ENCODE data around the gene ARHGAP33. TPM values are rescaled to one million over a fixed set of nuclear protein-coding genes. Genes with fewer than 3 reads are reported as not detected.
A peak's percentile ranks its signal among the peaks of the same experiment; 100 is the strongest.

Gene ARHGAP33
- total and polyA plus RNA-seq, 4 donors, result 13.6 to 183 (median 92.5) TPM

GRCh38 chr19:35739275-35740107, 35.9 kb upstream of the ARHGAP33 start:
- Histone ChIP-seq H3K36me3 (ENCODE audit: control insufficient read depth, insufficient read depth, low read length) (peaks cover 72% of the 10 kb centered on the region), H3K27me3 (ENCODE audit: control insufficient read depth, insufficient read depth, low read length) (no peaks in the 10 kb centered on the region), H3K27ac (ENCODE audit: low read depth, low read length) (no peak overlapping the region), H3K4me3 (ENCODE audit: low read depth, low read length) (peak overlapping the region; percentile 61), H3K4me1 (ENCODE audit: control insufficient read depth, insufficient read depth, low read length) (peaks cover 35% of the 10 kb centered on the region), H3K9me3 (ENCODE audit: control insufficient read depth, insufficient read depth, low read length) (no peaks in the 10 kb centered on the region)
- 79% methylated on average over 25 of the region's 29 CpGs for WGBS (ENCODE audit: insufficient coverage)
- DNase-seq (ENCODE audit: low read depth in 4 of 6, low spot score in 6 of 6), result no peak

- peak overlapping the region; percentile 62 for H3K27ac ChIP-seq (ENCODE audit: low read depth, low read length)
- H3K4me3 ChIP-seq (ENCODE audit: low read depth, low read length), result peak overlapping the region; percentile 61
- peaks cover 66% of the 10 kb centered on the region for H3K36me3 ChIP-seq (ENCODE audit: control insufficient read depth, insufficient read depth, low read length)
- H3K27me3 ChIP-seq (ENCODE audit: control insufficient read depth, insufficient read depth, low read length), result no peaks in the 10 kb centered on the region
- 4% methylated on average over 16 of the region's 16 CpGs for WGBS (ENCODE audit: insufficient coverage)
- peaks cover 40% of the 10 kb centered on the region for H3K4me1 ChIP-seq (ENCODE audit: control insufficient read depth, insufficient read depth, low read length)
- DNase-seq (ENCODE audit: low read depth in 4 of 6, low spot score in 6 of 6), result no peak
- no peaks in the 10 kb centered on the region for H3K9me3 ChIP-seq (ENCODE audit: control insufficient read depth, insufficient read depth, low read length)
Measured at GRCh38 chr19:35740108-35740422, 35.3 kb upstream of the ARHGAP33 start.

GRCh38 chr19:35740423-35741202, 34.8 kb upstream of the ARHGAP33 start:
- DNase-seq (ENCODE audit: low read depth in 4 of 6, low spot score in 6 of 6), result peak; percentile 89 to 99 (median 96)
- Histone ChIP-seq H3K4me3 (ENCODE audit: low read depth, low read length) (peak overlapping the region; percentile 61), H3K9me3 (ENCODE audit: control insufficient read depth, insufficient read depth, low read length) (no peaks in the 10 kb centered on the region), H3K27me3 (ENCODE audit: control insufficient read depth, insufficient read depth, low read length) (no peaks in the 10 kb centered on the region), H3K36me3 (ENCODE audit: control insufficient read depth, insufficient read depth, low read length) (peaks cover 61% of the 10 kb centered on the region), H3K27ac (ENCODE audit: low read depth, low read length) (peak overlapping the region; percentile 87), H3K4me1 (ENCODE audit: control insufficient read depth, insufficient read depth, low read length) (peaks cover 40% of the 10 kb centered on the region)
- 0% methylated on average over 62 of the region's 63 CpGs for WGBS (ENCODE audit: insufficient coverage)

GRCh38 chr19:35741203-35741515, 34.2 kb upstream of the ARHGAP33 start:
- Histone ChIP-seq H3K9me3 (ENCODE audit: control insufficient read depth, insufficient read depth, low read length) (no peaks in the 10 kb centered on the region), H3K4me1 (ENCODE audit: control insufficient read depth, insufficient read depth, low read length) (peaks cover 46% of the 10 kb centered on the region), H3K27ac (ENCODE audit: low read depth, low read length) (peak overlapping the region; percentile 87), H3K4me3 (ENCODE audit: low read depth, low read length) (peak overlapping the region; percentile 61), H3K27me3 (ENCODE audit: control insufficient read depth, insufficient read depth, low read length) (no peaks in the 10 kb centered on the region), H3K36me3 (ENCODE audit: control insufficient read depth, insufficient read depth, low read length) (peaks cover 57% of the 10 kb centered on the region)
- no peak for DNase-seq (ENCODE audit: low read depth in 4 of 6, low spot score in 6 of 6)
- WGBS (ENCODE audit: insufficient coverage), result 0% methylated on average over 10 of the region's 12 CpGs

GRCh38 chr19:35742121-35742724, 33.1 kb upstream of the ARHGAP33 start, which contains the start of gene IGFLR1:
TSS of gene IGFLR1 (minus strand) at chr19:35742452. CDS start at chr19:35741180, 1,272 bp downstream.
- 86% methylated on average over 8 of the region's 9 CpGs for WGBS (ENCODE audit: insufficient coverage)
- Histone ChIP-seq H3K4me3 (ENCODE audit: low read depth, low read length) (no peak within 1 kb of the TSS), H3K36me3 (ENCODE audit: control insufficient read depth, insufficient read depth, low read length) (peaks cover 47% of the 10 kb centered on the region), H3K27me3 (ENCODE audit: control insufficient read depth, insufficient read depth, low read length) (no peaks in the 10 kb centered on the region), H3K4me1 (ENCODE audit: control insufficient read depth, insufficient read depth, low read length) (peaks cover 51% of the 10 kb centered on the region), H3K27ac (ENCODE audit: low read depth, low read length) (no peak within 1 kb of the TSS), H3K9me3 (ENCODE audit: control insufficient read depth, insufficient read depth, low read length) (no peaks in the 10 kb centered on the region)
- no peak for DNase-seq (ENCODE audit: low read depth in 4 of 6, low spot score in 6 of 6)

GRCh38 chr19:35743640-35744429, 31.5 kb upstream of the ARHGAP33 start:
- Histone ChIP-seq H3K27ac (ENCODE audit: low read depth, low read length) (peak overlapping the region; percentile 100), H3K27me3 (ENCODE audit: control insufficient read depth, insufficient read depth, low read length) (no peaks in the 10 kb centered on the region), H3K9me3 (ENCODE audit: control insufficient read depth, insufficient read depth, low read length) (no peaks in the 10 kb centered on the region), H3K4me3 (ENCODE audit: low read depth, low read length) (no peak overlapping the region), H3K36me3 (ENCODE audit: control insufficient read depth, insufficient read depth, low read length) (peaks cover 34% of the 10 kb centered on the region), H3K4me1 (ENCODE audit: control insufficient read depth, insufficient read depth, low read length) (peaks cover 60% of the 10 kb centered on the region)
- DNase-seq (ENCODE audit: low read depth in 4 of 6, low spot score in 6 of 6), result no peak
- 88% methylated on average over 17 of the region's 19 CpGs for WGBS (ENCODE audit: insufficient coverage)

- under 1% methylated on average over 35 of the region's 41 CpGs for WGBS (ENCODE audit: insufficient coverage)
- peak overlapping the region; percentile 94 for H3K4me3 ChIP-seq (ENCODE audit: low read depth, low read length)
- no peaks in the 10 kb centered on the region for H3K27me3 ChIP-seq (ENCODE audit: control insufficient read depth, insufficient read depth, low read length)
- H3K36me3 ChIP-seq (ENCODE audit: control insufficient read depth, insufficient read depth, low read length), result peaks cover 26% of the 10 kb centered on the region
- no peaks in the 10 kb centered on the region for H3K9me3 ChIP-seq (ENCODE audit: control insufficient read depth, insufficient read depth, low read length)
- DNase-seq (ENCODE audit: low read depth in 4 of 6, low spot score in 6 of 6), result peak; percentile 82 to 99 (median 94)
- peak overlapping the region; percentile 100 for H3K27ac ChIP-seq (ENCODE audit: low read depth, low read length)
- H3K4me1 ChIP-seq (ENCODE audit: control insufficient read depth, insufficient read depth, low read length), result peaks cover 64% of the 10 kb centered on the region
Measured at GRCh38 chr19:35744430-35745327, 30.7 kb upstream of the ARHGAP33 start.

- H3K36me3 ChIP-seq (ENCODE audit: control insufficient read depth, insufficient read depth, low read length), result peaks cover 29% of the 10 kb centered on the region
- peak within 1 kb of the TSS; percentile 94 for H3K4me3 ChIP-seq (ENCODE audit: low read depth, low read length)
- H3K9me3 ChIP-seq (ENCODE audit: control insufficient read depth, insufficient read depth, low read length), result no peaks in the 10 kb centered on the region
- no peaks in the 10 kb centered on the region for H3K27me3 ChIP-seq (ENCODE audit: control insufficient read depth, insufficient read depth, low read length)
- peak; percentile 97 to 100 (median 99) for DNase-seq (ENCODE audit: low read depth in 4 of 6, low spot score in 6 of 6)
- WGBS (ENCODE audit: insufficient coverage), result under 1% methylated on average over 31 of the region's 40 CpGs
- peak within 1 kb of the TSS; percentile 100 for H3K27ac ChIP-seq (ENCODE audit: low read depth, low read length)
- peaks cover 60% of the 10 kb centered on the region for H3K4me1 ChIP-seq (ENCODE audit: control insufficient read depth, insufficient read depth, low read length)
Measured at GRCh38 chr19:35745328-35746086, 29.9 kb upstream of the ARHGAP33 start, which contains the start of the genes PSENEN and U2AF1L4. TSS of gene PSENEN (plus strand) at chr19:35745651. CDS start at chr19:35745931, 280 bp downstream. TSS of gene U2AF1L4 (minus strand) at chr19:35745418. CDS start at chr19:35745391, 27 bp downstream.
